Measurements from ENCODE around the gene ARSG.
"Not testable (repeated sequence)": the region's sequence is repeated elsewhere in the genome, so short reads cannot be mapped to it uniquely, and the experiment has no call there.

ARSG gene

GRCh38 chr17:68400404-68400735 is 109.1 kb downstream of the ARSG start:
- no peaks in the 10 kb centered on the region for H3K9me2 ChIP-seq (replicated peaks; ENCODE audit: insufficient read depth, low read length)
- H3K79me2 ChIP-seq (ENCODE audit: insufficient read depth, low read length), result no peaks in the 10 kb centered on the region
- no peak overlapping the region for H3K4me3 ChIP-seq (ENCODE audit: insufficient read depth, low read length, poor library complexity, severe bottlenecking)
- TF ChIP-seq EZH2phosphoT487 (conservative IDR thresholded peaks at IDR 0.05; ENCODE audit: low read length) (no peak), CTCF (IDR thresholded peaks at IDR 0.05; ENCODE audit: insufficient read depth, low read length, poor library complexity, severe bottlenecking) (no peak)
- H3K27me3 ChIP-seq (ENCODE audit: low read length), result no peaks in the 10 kb centered on the region
- H3K4me2 ChIP-seq (ENCODE audit: low read depth, low read length, poor library complexity, severe bottlenecking), result no peak overlapping the region
- H3K9me3 ChIP-seq (ENCODE audit: insufficient read depth, low read length), result no peaks in the 10 kb centered on the region
- no peak overlapping the region for H2AFZ ChIP-seq (ENCODE audit: low read depth, low read length, severe bottlenecking)
- H3F3A ChIP-seq (ENCODE audit: insufficient read depth), result no peaks in the 10 kb centered on the region
- no peak overlapping the region for H3K9ac ChIP-seq (ENCODE audit: low read length)
- H4K20me1 ChIP-seq (ENCODE audit: low read depth, low read length), result no peaks in the 10 kb centered on the region
- H3K36me3 ChIP-seq (ENCODE audit: low read length), result no peaks in the 10 kb centered on the region
- H3K27ac ChIP-seq (ENCODE audit: low read depth, low read length), result no peak overlapping the region

- H4K20me1 ChIP-seq (ENCODE audit: low read depth, low read length), result no peaks in the 10 kb centered on the region
- H3K27ac ChIP-seq (ENCODE audit: low read depth, low read length), result no peak overlapping the region
- H2AFZ ChIP-seq (ENCODE audit: low read depth, low read length, severe bottlenecking), result no peak overlapping the region
- no peaks in the 10 kb centered on the region for H3K79me2 ChIP-seq (ENCODE audit: insufficient read depth, low read length)
- no peaks in the 10 kb centered on the region for H3K9me2 ChIP-seq (replicated peaks; ENCODE audit: insufficient read depth, low read length)
- no peak overlapping the region for H3K9ac ChIP-seq (ENCODE audit: low read length)
- TF ChIP-seq CTCF (IDR thresholded peaks at IDR 0.05; ENCODE audit: insufficient read depth, low read length, poor library complexity, severe bottlenecking) (no peak), EZH2phosphoT487 (conservative IDR thresholded peaks at IDR 0.05; ENCODE audit: low read length) (no peak)
- no peak overlapping the region for H3K4me2 ChIP-seq (ENCODE audit: low read depth, low read length, poor library complexity, severe bottlenecking)
- H3K27me3 ChIP-seq (ENCODE audit: low read length), result no peaks in the 10 kb centered on the region
- H3K36me3 ChIP-seq (ENCODE audit: low read length), result no peaks in the 10 kb centered on the region
- no peaks in the 10 kb centered on the region for H3K9me3 ChIP-seq (ENCODE audit: insufficient read depth, low read length)
- no peak overlapping the region for H3K4me3 ChIP-seq (ENCODE audit: insufficient read depth, low read length, poor library complexity, severe bottlenecking)
- no peaks in the 10 kb centered on the region for H3F3A ChIP-seq (ENCODE audit: insufficient read depth)
Observed at GRCh38 chr17:68401288-68401687, 110.0 kb downstream of the ARSG start.

GRCh38 chr17:68403122-68403521 is 111.8 kb downstream of the ARSG start:
- H3K4me2 ChIP-seq (ENCODE audit: low read depth, low read length, poor library complexity, severe bottlenecking), result no peak overlapping the region

GRCh38 chr17:68403837-68404236 is 112.5 kb downstream of the ARSG start:
- H3K9ac ChIP-seq (ENCODE audit: low read length); H3K4me2 ChIP-seq (ENCODE audit: low read depth, low read length, poor library complexity, severe bottlenecking); H2AFZ ChIP-seq (ENCODE audit: low read depth, low read length, severe bottlenecking); H3K4me3 ChIP-seq (ENCODE audit: insufficient read depth, low read length, poor library complexity, severe bottlenecking); H3F3A ChIP-seq (ENCODE audit: insufficient read depth); H3K9me2 ChIP-seq (replicated peaks; ENCODE audit: insufficient read depth, low read length); H3K27me3 ChIP-seq (ENCODE audit: low read length); H3K79me2 ChIP-seq (ENCODE audit: insufficient read depth, low read length); H3K36me3 ChIP-seq (ENCODE audit: low read length); H3K9me3 ChIP-seq (ENCODE audit: insufficient read depth, low read length); H3K27ac ChIP-seq (ENCODE audit: low read depth, low read length); H4K20me1 ChIP-seq (ENCODE audit: low read depth, low read length): not testable (repeated sequence)

More at GRCh38 chr17:68403122-68403521, 111.8 kb downstream of the ARSG start:
- Histone ChIP-seq H3K9ac (ENCODE audit: low read length) (no peak overlapping the region), H3K27ac (ENCODE audit: low read depth, low read length) (no peak overlapping the region), H3K79me2 (ENCODE audit: insufficient read depth, low read length) (no peaks in the 10 kb centered on the region), H3K36me3 (ENCODE audit: low read length) (no peaks in the 10 kb centered on the region), H3K9me3 (ENCODE audit: insufficient read depth, low read length) (no peaks in the 10 kb centered on the region), H2AFZ (ENCODE audit: low read depth, low read length, severe bottlenecking) (no peak overlapping the region), H3F3A (ENCODE audit: insufficient read depth) (no peaks in the 10 kb centered on the region), H3K9me2 (replicated peaks; ENCODE audit: insufficient read depth, low read length) (no peaks in the 10 kb centered on the region), H3K4me3 (ENCODE audit: insufficient read depth, low read length, poor library complexity, severe bottlenecking) (no peak overlapping the region), H3K27me3 (ENCODE audit: low read length) (no peaks in the 10 kb centered on the region), H4K20me1 (ENCODE audit: low read depth, low read length) (no peaks in the 10 kb centered on the region)
- TF ChIP-seq CTCF (IDR thresholded peaks at IDR 0.05; ENCODE audit: insufficient read depth, low read length, poor library complexity, severe bottlenecking) (no peak), EZH2phosphoT487 (conservative IDR thresholded peaks at IDR 0.05; ENCODE audit: low read length) (no peak)

GRCh38 chr17:68407656-68408055 is 116.4 kb downstream of the ARSG start:
- H4K20me1 ChIP-seq (ENCODE audit: low read depth, low read length); H3K79me2 ChIP-seq (ENCODE audit: insufficient read depth, low read length); H3F3A ChIP-seq (ENCODE audit: insufficient read depth); H3K4me3 ChIP-seq (ENCODE audit: insufficient read depth, low read length, poor library complexity, severe bottlenecking); H3K27ac ChIP-seq (ENCODE audit: low read depth, low read length); H2AFZ ChIP-seq (ENCODE audit: low read depth, low read length, severe bottlenecking); H3K36me3 ChIP-seq (ENCODE audit: low read length); H3K4me2 ChIP-seq (ENCODE audit: low read depth, low read length, poor library complexity, severe bottlenecking); H3K27me3 ChIP-seq (ENCODE audit: low read length); H3K9me2 ChIP-seq (replicated peaks; ENCODE audit: insufficient read depth, low read length); H3K9ac ChIP-seq (ENCODE audit: low read length); H3K9me3 ChIP-seq (ENCODE audit: insufficient read depth, low read length): not testable (repeated sequence)

Measured in SU-DHL-6 (cell line).